GM12878 (cell line): ENCODE results near the gene MRPL37. TPM values are rescaled to one million over a fixed set of nuclear protein-coding genes. Genes with fewer than 3 reads are reported as not detected.

Source experiments
- ATAC-seq: fragments of 200-7000 bp; cut with Tn5 transposase; 3 replicates; pipeline ENCODE4 v1.9.1; 2020; ENCODE audit warnings: mild to moderate bottlenecking, moderate library complexity
- BruUV-seq: library from RNA; stranded (reverse); fragments of 400-500 nt; replicated peaks from 2 replicates; lab custom pipeline; 2021; lab: Mats Ljungman, UMichigan
- CTCF ChIA-PET: fragments of 300-600 bp; sonication (Branson Sonifier 250); formaldehyde crosslinking; extraction: SDS; loops from one replicate; lab custom pipeline; 2021; ENCODE audit warnings: inconsistent platforms; lab: Yijun Ruan, JAX
- POLR2A ChIA-PET: fragments of 350-600 bp; formaldehyde crosslinking; extraction: SDS; loops from one replicate; lab custom pipeline; 2021; ENCODE audit warnings: inconsistent platforms; lab: Charles Lee
- RAD21 ChIA-PET: fragments of 300-600 bp; sonication (Branson Sonifier 250); formaldehyde crosslinking; loops from one replicate; lab custom pipeline; 2023; ENCODE audit warnings: antibody characterized with exemption; ENCODE audit not compliant: unreplicated experiment; lab: Charles Lee
- SMC1A ChIA-PET: fragments of 300-600 bp; sonication (Branson Sonifier 250); formaldehyde crosslinking; loops from one replicate; lab custom pipeline; 2023; ENCODE audit not compliant: unreplicated experiment, uncharacterized antibody; lab: Charles Lee
- DNase-seq: peaks from one replicate; pipeline ENCODE4 v3.0.0-alpha.2; 2011; ENCODE audit warnings: low read depth, low spot score
- FAIRE-seq: peaks from 3 replicates; lab custom pipeline; 2011; peaks lifted over from hg19 to GRCh38; lab: Jason Lieb, UNC
- H2AFZ ChIP-seq: 2 replicates; pipeline ENCODE4 v1.6.0; 2011; ENCODE audit warnings: low read depth, low read length, control low read depth; ENCODE audit not compliant: control insufficient read depth
- H3K27ac ChIP-seq: 2 replicates; pipeline ENCODE4 v1.5.1; 2011; ENCODE audit warnings: control low read depth; ENCODE audit not compliant: control insufficient read depth, insufficient read depth
- H3K27me3 ChIP-seq, 2 experiments: replicated peaks in 1 of 2; 2 replicates each; pipeline versions ENCODE4 v1.6.0 to v1.6.1; 2011; ENCODE audit warnings: low read length in 1 of 2; ENCODE audit not compliant: control insufficient read depth in 2 of 2, insufficient read depth in 2 of 2
- H3K36me3 ChIP-seq, 2 experiments: 2 replicates each; pipeline ENCODE4 v1.5.1; 2011; ENCODE audit warnings: low read length in 1 of 2; ENCODE audit not compliant: control insufficient read depth in 2 of 2, insufficient read depth in 2 of 2
- H3K4me1 ChIP-seq: 2 replicates; pipeline ENCODE4 v1.6.1; 2011; ENCODE audit warnings: mild to moderate bottlenecking, low read length, moderate library complexity, mixed read lengths; ENCODE audit not compliant: control insufficient read depth, insufficient read depth
- H3K4me2 ChIP-seq: 2 replicates; pipeline ENCODE4 v1.6.0; 2011; ENCODE audit warnings: control low read depth; ENCODE audit not compliant: control insufficient read depth, insufficient read depth
- H3K4me3 ChIP-seq: fragments of 200-600 bp; sonication (generic); 2 replicates; pipeline ENCODE4 v1.5.1; 2016
- H3K79me2 ChIP-seq: 2 replicates; pipeline ENCODE4 v1.6.0; 2011; ENCODE audit warnings: low read length; ENCODE audit not compliant: control insufficient read depth, insufficient read depth
- H3K9ac ChIP-seq: 2 replicates; pipeline ENCODE4 v1.8.0; 2011; ENCODE audit warnings: low read length, control low read depth, mixed read lengths; ENCODE audit not compliant: control insufficient read depth, insufficient read depth
- H3K9me3 ChIP-seq: replicated peaks from 3 replicates; pipeline ENCODE4 v1.5.1; 2011; ENCODE audit warnings: mild to moderate bottlenecking, low read length; ENCODE audit not compliant: control insufficient read depth, insufficient read depth
- H4K20me1 ChIP-seq: 2 replicates; pipeline ENCODE4 v1.6.0; 2011; ENCODE audit not compliant: control insufficient read depth, insufficient read depth
- CBX3 ChIP-seq: fragments of 200-600 bp; sonication (generic); IDR thresholded peaks from 2 replicates; pipeline ENCODE4 v1.6.1; 2016; ENCODE audit warnings: low read depth, borderline replicate concordance
- E4F1 ChIP-seq: fragments of 450-650 bp; IDR thresholded peaks from 2 replicates; pipeline ENCODE4 v1.6.1; 2018; ENCODE audit warnings: borderline replicate concordance, mild to moderate bottlenecking; ENCODE audit not compliant: partially characterized antibody
- KAT2A ChIP-seq: conservative IDR thresholded peaks from 2 replicates; pipeline ENCODE4 v1.6.1; 2011; ENCODE audit warnings: low read depth, low read length; ENCODE audit not compliant: control insufficient read depth
- KLF5 ChIP-seq: fragments of 450-650 bp; IDR thresholded peaks from 2 replicates; pipeline ENCODE4 v1.6.1; 2014; ENCODE audit warnings: mild to moderate bottlenecking; ENCODE audit not compliant: partially characterized antibody
- NR2C1 ChIP-seq: fragments of 450-650 bp; IDR thresholded peaks from 2 replicates; pipeline ENCODE4 v1.6.1; 2017; ENCODE audit warnings: antibody characterized with exemption, mild to moderate bottlenecking, moderate library complexity
- NRF1 ChIP-seq: conservative IDR thresholded peaks from 2 replicates; pipeline ENCODE4 v1.6.1; 2011; ENCODE audit warnings: mild to moderate bottlenecking, low read depth, low read length, improper control_type of control experiment
- PAX8 ChIP-seq: fragments of 450-650 bp; IDR thresholded peaks from 2 replicates; pipeline ENCODE4 v1.6.1; 2017; ENCODE audit warnings: mild to moderate bottlenecking, moderate library complexity
- SKIL ChIP-seq: fragments of 450-650 bp; IDR thresholded peaks from 2 replicates; pipeline ENCODE4 v1.6.1; 2017; ENCODE audit warnings: mild to moderate bottlenecking, low read depth, inconsistent platforms; ENCODE audit not compliant: poor library complexity, severe bottlenecking
- SMAD1 ChIP-seq: fragments of 450-650 bp; IDR thresholded peaks from 2 replicates; pipeline ENCODE4 v1.6.1; 2018; ENCODE audit warnings: mild to moderate bottlenecking, low read depth; ENCODE audit not compliant: partially characterized antibody
- TAF1 ChIP-seq: IDR thresholded peaks from 2 replicates; pipeline ENCODE4 v1.6.1; 2011; ENCODE audit warnings: mild to moderate bottlenecking, low read depth, low read length, borderline replicate concordance
- YY1 ChIP-seq: IDR thresholded peaks from 2 replicates; pipeline ENCODE4 v1.6.1; 2011; ENCODE audit warnings: low read depth, mild to moderate bottlenecking, low read length
- ZNF207 ChIP-seq: fragments of 450-650 bp; IDR thresholded peaks from 2 replicates; pipeline ENCODE4 v1.6.1; 2014; ENCODE audit warnings: antibody characterized with exemption, mild to moderate bottlenecking, borderline replicate concordance
- WGBS: methylation state at CpG from one replicate; pipeline ENCODE4 v1.1.6; 2016; ENCODE audit warnings: low lambda C conversion rate; ENCODE audit not compliant: insufficient replicate concordance, insufficient coverage; ENCODE audit errors: missing lambda C conversion rate; 5-methylcytosine and 5-hydroxymethylcytosine counted together
- in situ Hi-C: fragments of 300-500 bp; cut with MboI; formaldehyde crosslinking; loops from 9 replicates; pipeline ENCODE4 v1.14.3; 2018; ENCODE audit warnings: mixed read lengths
- intact Hi-C: fragments of 100-400 bp; cut with micrococcal nuclease; formaldehyde crosslinking; loops from one replicate; pipeline ENCODE4 v1.14.2; 2022; ENCODE audit not compliant: unreplicated experiment
- polyA plus RNA-seq, 11 experiments: library from polyadenylated mRNA; depleted of rRNA in 4 of 11; unstranded in 6 of 11; stranded (reverse) in 5 of 11; fragments of >200 nt; fragmentation: Nextera tagmentation in 4 of 11; fragmentation: Illumina TruSeq in 1 of 11; extraction: Ambion mirVana in 4 of 11; extraction: Trizol in 1 of 11; gene quantifications; 1 replicate in 1 of 11; 2 replicates in 10 of 11; pipeline versions ENCODE4 v1.2.1 to v1.2.3, GENCODE V29; 2011 to 2016; ENCODE audit warnings: inconsistent platforms in 2 of 11, missing spikeins in 2 of 11, low read depth in 1 of 11
- total RNA-seq, 4 experiments: library from RNA; depleted of rRNA in 3 of 4; stranded (reverse); fragments of >200 nt in 3 of 4; fragmentation: Illumina TruSeq in 1 of 4; extraction: Trizol in 1 of 4; gene quantifications; 2 replicates each; pipeline versions ENCODE4 v1.2.1 to v1.2.3, GENCODE V29; 2013 to 2021
- TF ChIP-seq, protein P1 (sequence below): IDR thresholded peaks from 2 replicates; pipeline ENCODE4 v1.6.1; 2012; ENCODE audit warnings: improper control_type of control experiment, low read depth, low read length; ENCODE audit not compliant: insufficient replicate concordance

Gene MRPL37
- total and polyA plus RNA-seq, 10 of the 15 experiments (the other 5 are each of a cell fraction or from before 2014, with no cell fraction given), result 41.4 to 217 (median 159) TPM

DNA sequence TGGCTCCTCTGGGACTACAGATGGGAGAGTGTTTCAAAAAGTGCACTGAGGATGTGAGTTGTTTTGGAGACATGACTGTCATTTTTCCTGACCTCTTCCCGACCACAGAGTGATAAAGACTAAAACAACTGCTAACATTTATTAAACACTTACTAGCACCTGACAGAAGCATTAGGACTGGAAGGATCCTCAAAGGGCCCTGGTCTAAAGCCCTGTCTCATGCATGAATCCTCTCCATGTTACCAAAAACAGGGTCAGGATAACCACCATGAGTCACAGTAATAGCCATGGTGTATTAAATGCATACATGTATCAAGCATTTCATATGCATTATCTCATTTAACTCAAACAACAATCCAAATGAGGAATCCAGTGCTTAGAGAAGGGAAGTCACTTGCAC, 11.7 kb upstream of the MRPL37 start (continued):
- TF ChIP-seq SKIL, result no peak
- TF ChIP-seq YY1, result no peak
- TF ChIP-seq, all 136 proteins: peak for 0

DNA sequence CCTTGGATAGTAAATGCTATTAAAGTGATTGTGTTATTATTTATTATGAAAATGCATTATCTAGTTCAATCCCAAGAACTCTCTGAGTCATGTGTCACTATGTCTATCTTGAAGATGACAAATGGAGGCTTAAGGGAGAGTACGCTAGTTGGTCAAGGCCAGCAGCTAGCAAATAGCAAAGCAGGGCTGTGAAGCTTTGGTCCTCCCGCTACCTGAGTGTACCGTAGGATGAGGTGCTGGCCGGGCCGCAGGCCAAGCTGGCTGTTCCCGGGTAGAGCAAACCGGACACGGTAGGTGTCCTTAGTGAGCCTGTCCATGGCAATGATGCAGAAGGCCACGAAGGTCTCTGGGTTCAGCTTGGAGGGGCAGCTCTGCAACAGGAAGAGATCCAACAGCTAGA, 9.4 kb upstream of the MRPL37 start:
- H3K9me3 ChIP-seq, result no peaks in the 10 kb centered on the region
- no peak overlapping the region for H3K4me3 ChIP-seq
- TF ChIP-seq SMAD1 (no peak), CBX3 (no peak), NRF1 (no peak), KLF5 (no peak), PAX8 (no peak), ZNF207 (no peak), NR2C1 (no peak), E4F1 (no peak), KAT2A (no peak), TAF1 (no peak)
- TF ChIP-seq, protein P1, sequence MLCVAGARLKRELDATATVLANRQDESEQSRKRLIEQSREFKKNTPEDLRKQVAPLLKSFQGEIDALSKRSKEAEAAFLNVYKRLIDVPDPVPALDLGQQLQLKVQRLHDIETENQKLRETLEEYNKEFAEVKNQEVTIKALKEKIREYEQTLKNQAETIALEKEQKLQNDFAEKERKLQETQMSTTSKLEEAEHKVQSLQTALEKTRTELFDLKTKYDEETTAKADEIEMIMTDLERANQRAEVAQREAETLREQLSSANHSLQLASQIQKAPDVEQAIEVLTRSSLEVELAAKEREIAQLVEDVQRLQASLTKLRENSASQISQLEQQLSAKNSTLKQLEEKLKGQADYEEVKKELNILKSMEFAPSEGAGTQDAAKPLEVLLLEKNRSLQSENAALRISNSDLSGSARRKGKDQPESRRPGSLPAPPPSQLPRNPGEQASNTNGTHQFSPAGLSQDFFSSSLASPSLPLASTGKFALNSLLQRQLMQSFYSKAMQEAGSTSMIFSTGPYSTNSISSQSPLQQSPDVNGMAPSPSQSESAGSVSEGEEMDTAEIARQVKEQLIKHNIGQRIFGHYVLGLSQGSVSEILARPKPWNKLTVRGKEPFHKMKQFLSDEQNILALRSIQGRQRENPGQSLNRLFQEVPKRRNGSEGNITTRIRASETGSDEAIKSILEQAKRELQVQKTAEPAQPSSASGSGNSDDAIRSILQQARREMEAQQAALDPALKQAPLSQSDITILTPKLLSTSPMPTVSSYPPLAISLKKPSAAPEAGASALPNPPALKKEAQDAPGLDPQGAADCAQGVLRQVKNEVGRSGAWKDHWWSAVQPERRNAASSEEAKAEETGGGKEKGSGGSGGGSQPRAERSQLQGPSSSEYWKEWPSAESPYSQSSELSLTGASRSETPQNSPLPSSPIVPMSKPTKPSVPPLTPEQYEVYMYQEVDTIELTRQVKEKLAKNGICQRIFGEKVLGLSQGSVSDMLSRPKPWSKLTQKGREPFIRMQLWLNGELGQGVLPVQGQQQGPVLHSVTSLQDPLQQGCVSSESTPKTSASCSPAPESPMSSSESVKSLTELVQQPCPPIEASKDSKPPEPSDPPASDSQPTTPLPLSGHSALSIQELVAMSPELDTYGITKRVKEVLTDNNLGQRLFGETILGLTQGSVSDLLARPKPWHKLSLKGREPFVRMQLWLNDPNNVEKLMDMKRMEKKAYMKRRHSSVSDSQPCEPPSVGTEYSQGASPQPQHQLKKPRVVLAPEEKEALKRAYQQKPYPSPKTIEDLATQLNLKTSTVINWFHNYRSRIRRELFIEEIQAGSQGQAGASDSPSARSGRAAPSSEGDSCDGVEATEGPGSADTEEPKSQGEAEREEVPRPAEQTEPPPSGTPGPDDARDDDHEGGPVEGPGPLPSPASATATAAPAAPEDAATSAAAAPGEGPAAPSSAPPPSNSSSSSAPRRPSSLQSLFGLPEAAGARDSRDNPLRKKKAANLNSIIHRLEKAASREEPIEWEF, result no peak
- H3K27me3 ChIP-seq, result no peaks in the 10 kb centered on the region
- RAD21 ChIA-PET, result no interaction called here
- no peak overlapping the region for H3K9ac ChIP-seq
- H3K79me2 ChIP-seq, result no peaks in the 10 kb centered on the region
- SMC1A ChIA-PET, result interaction anchor here (0.8 to 1.0 kb wide), 2 partner anchors 9 to 10 kb away, joined by 3 read pairs; partner anchors contain the start of genes CYB5RL and MRPL37
- WGBS, result 93% methylated on average over 9 of the region's 9 CpGs
- no peaks in the 10 kb centered on the region for H3K4me1 ChIP-seq
- H2AFZ ChIP-seq, result no peak overlapping the region
- H3K27ac ChIP-seq, result no peak overlapping the region
- no TSS peak for BruUV-seq
- H4K20me1 ChIP-seq, result no peaks in the 10 kb centered on the region
- in situ Hi-C loops (no loop called here), intact Hi-C loops (no loop called here)
- CTCF ChIA-PET, result interaction anchor here (2.0 kb wide), 1 partner anchor 9 kb away, joined by 11 read pairs; no protein-coding TSS in a partner anchor
- H3K36me3 ChIP-seq, result peaks cover 0 to 4% of the 10 kb centered on the region in 2 experiments; a peak in 2 of 4 replicates
- FAIRE-seq (no peak), DNase-seq (no peak), ATAC-seq (no peak)
- no peak overlapping the region for H3K4me2 ChIP-seq
- POLR2A ChIA-PET, result interaction anchor here (1.1 kb wide), 1 partner anchor 9 kb away, joined by 3 read pairs; the partner anchor contains the start of genes CYB5RL and MRPL37
